GM13976 (cell line): ENCODE data around the gene SLC22A16.

ENCODE experiments used
- DNase-seq: peaks from one replicate; pipeline ENCODE4 v3.0.0; 2012; ENCODE audit warnings: low spot score
- in situ Hi-C: fragments of 300-500 bp; cut with MboI; formaldehyde crosslinking; loops from one replicate; pipeline ENCODE4 v1.12.0; 2022; ENCODE audit warnings: low sequenced_read_pairs, mixed read lengths, inconsistent platforms; ENCODE audit not compliant: unreplicated experiment
- TF ChIP-seq, protein P1 (sequence below): IDR thresholded peaks from 2 replicates; pipeline ENCODE4 v1.5.1; 2012; ENCODE audit warnings: borderline replicate concordance, mild to moderate bottlenecking; ENCODE audit not compliant: insufficient read depth; ENCODE audit errors: extremely low read depth, missing control alignments, control extremely low read depth

Gene SLC22A16

GRCh38 chr6:110449541-110449895, 26.9 kb downstream of the SLC22A16 start:
- DNase-seq = no peak
- TF ChIP-seq, protein P1, sequence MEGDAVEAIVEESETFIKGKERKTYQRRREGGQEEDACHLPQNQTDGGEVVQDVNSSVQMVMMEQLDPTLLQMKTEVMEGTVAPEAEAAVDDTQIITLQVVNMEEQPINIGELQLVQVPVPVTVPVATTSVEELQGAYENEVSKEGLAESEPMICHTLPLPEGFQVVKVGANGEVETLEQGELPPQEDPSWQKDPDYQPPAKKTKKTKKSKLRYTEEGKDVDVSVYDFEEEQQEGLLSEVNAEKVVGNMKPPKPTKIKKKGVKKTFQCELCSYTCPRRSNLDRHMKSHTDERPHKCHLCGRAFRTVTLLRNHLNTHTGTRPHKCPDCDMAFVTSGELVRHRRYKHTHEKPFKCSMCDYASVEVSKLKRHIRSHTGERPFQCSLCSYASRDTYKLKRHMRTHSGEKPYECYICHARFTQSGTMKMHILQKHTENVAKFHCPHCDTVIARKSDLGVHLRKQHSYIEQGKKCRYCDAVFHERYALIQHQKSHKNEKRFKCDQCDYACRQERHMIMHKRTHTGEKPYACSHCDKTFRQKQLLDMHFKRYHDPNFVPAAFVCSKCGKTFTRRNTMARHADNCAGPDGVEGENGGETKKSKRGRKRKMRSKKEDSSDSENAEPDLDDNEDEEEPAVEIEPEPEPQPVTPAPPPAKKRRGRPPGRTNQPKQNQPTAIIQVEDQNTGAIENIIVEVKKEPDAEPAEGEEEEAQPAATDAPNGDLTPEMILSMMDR = no peak
- in situ Hi-C loops = no loop called here

DNA sequence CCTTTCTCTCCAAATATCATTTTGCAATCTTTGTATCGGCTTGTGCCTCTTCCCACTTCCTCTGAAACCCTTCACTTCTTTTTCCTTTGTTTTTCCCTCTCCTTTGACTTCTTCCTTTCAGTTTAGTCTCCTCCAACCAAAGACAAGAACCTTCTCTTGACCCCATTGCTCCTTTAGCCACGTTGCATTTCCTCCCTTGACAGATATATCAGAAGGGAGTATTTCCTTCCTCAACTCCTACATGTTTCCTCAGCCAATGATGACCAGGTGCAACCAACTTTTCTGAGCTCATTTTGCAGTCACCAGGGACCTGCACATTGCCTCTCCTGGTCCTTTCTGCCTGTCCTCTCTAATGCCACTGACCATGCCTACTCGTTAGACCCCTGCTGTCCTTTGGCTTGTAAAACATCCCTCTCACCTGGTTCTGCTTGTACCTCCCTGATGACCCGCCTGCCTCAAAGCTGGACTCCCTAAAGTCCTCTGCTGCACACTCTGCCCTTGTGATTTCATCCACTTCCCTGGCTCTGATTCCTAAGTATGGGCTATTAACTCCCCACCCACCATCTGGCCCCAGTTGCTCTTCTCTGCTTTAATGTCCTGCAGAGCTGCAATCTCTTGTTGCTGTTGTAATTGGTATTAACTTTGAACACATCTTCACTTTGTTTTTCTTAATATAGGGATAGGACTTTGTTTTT, 27.4 kb downstream of the SLC22A16 start:
- in situ Hi-C loops = no loop called here
- no peak for DNase-seq
- TF ChIP-seq, protein P1 = no peak

DNA sequence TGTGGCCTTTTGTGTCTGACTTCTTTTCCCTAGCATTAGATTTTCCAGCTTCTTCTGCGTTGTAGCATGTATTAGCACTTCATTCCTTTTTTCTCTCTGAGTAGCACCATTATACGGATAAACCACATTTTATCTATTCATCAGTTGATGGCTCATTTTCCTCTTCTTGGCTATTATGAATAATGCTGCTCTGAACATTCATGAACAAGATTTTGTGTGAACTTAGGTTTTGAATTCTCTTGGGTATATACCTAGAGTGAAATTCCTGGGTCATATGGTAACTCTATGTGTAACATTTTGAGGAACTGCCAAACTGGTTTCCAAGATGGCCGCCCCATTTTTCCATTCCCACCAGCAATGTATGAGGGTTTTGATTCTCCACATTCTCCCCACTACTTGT, 28.7 kb downstream of the SLC22A16 start:
- in situ Hi-C loops = no loop called here
- TF ChIP-seq, protein P1 = no peak
- no peak for DNase-seq

- TF ChIP-seq, protein P1 = no peak
- in situ Hi-C loops = no loop called here
- DNase-seq = no peak
Observed at GRCh38 chr6:110446405-110446804, 30.0 kb downstream of the SLC22A16 start.

DNA sequence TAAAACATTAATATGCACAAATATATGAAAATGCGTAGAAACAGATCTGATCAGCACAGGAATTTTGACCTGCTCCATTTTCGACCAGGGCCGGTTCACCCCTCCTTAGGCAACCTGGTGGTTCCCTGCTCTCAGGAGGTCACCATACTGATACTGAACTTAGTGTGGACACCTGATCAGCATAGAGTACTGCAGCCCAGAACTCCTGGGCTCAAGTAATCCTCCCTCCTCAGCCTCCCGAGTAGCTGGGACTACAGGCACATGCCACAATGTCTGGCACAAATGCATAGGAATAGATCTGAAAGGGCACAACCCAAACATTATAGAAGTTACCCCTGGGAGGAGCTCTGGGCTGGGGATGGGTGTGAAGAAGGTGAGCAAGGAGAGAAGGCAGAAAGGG, 36.4 kb downstream of the SLC22A16 start:
- in situ Hi-C loops = no loop called here
- TF ChIP-seq, protein P1 = no peak
- DNase-seq = no peak

- DNase-seq = no peak
- in situ Hi-C loops = no loop called here
- TF ChIP-seq, protein P1 = no peak
Observed at GRCh38 chr6:110439356-110439755, 37.1 kb downstream of the SLC22A16 start.

GRCh38 chr6:110434961-110435602, 41.3 kb downstream of the SLC22A16 start:
- TF ChIP-seq, protein P1 = no peak
- DNase-seq = no peak
- in situ Hi-C loops = no loop called here
